ENCODE measurements around the gene KLF11. TPM values are rescaled to one million over a fixed set of nuclear protein-coding genes. Genes with fewer than 3 reads are reported as not detected.

Gene KLF11
- polyA plus RNA-seq, 3 donors = 21.6 to 24.6 (median 23.5) TPM

DNA sequence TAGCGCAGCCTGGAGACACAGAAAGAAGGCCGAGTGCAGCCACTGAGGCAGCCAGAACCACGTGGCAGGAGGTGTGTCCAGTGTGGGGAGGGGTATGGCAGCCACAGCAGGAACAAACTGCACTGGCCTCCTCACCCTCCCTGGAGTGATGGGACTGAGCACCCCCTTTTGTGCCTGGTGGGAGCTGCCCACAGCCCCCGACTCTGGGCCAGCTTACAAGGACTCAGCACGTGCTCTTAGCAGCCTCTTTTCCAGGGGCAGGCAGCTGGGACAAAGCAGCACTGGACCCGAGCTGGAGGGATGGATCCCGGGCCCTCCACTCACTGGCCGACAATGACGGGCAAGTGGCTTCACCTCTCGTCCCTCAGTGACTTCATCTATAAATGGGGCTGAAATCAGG lies 5.2 kb upstream of the KLF11 start:
- DNase-seq = no peak

DNA sequence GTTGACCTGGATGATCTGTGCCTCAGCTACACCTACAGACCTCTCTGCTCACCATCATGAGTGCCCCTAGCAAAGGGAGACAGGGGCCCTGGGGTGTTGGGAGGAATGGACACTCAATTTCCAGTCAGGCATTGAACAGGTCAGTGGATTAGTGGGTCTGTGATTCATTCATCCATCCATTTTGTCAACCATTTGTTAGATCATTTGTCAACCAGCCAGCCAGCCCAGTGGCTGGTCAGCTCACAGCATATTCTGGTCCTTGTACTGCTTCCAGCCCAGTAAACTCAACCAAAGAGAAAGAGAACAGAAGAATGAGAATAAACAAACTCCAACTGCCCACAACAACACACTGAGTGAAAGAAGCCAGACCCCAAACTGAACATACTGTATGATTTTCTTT lies 4.6 kb upstream of the KLF11 start:
- DNase-seq = no peak

DNA sequence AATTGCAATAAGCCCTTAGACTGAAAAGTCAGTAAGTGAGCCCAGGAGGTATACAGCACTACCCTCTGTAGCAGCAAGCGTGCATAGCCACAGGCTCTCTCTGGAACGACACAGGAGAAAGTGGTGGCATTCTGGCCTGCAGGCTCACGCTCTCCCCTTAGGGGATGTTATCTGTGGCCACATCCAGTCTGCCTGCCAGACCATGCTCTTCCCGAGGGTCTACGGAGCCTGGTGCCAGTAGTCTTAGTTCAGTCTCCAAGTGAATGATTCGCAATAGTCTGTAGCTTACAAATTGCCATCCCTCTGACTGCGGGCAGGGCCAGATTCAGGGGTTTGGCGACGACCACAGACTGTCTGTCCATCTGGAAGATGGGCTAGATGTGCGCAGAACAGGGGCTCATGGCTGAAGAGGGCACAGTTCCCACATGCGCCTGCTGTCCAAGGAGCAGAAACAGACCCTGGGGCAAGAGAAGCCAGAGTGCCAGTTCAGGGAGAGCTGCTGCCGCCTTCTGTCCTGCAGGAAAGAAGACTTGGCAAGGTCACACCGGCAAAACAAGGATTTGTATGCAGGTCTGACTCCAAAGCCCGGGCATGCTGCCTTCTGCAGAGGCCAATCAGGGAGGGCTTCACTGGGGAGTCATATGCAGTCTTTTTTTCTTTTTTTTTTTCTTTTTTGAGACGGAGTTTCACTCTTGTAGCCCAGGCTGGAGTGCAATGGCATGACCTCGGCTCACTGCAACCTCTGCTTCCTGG lies 3.5 kb upstream of the KLF11 start:
- no peak for DNase-seq

DNA sequence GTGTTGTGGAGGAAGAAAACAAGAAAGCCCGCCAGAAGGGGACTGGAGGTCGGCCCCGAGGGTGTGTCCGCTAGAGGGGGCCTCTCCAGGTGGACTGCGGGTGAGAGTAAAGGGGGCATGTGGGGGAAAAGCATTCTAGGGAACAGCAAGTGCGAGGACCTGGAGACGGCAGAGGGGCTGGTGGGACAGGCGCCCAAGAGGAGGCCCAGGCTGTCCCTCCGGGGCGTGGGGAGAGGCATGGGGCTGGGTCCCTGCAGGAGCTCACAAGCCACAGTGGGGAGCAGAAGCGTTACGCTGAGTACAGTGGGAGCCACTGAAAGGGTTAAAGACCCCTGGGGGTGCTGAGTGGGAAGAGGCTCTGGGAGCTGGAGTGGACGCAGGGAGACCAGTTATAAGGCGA lies 1.6 kb upstream of the KLF11 start:
- no peak for DNase-seq

DNA sequence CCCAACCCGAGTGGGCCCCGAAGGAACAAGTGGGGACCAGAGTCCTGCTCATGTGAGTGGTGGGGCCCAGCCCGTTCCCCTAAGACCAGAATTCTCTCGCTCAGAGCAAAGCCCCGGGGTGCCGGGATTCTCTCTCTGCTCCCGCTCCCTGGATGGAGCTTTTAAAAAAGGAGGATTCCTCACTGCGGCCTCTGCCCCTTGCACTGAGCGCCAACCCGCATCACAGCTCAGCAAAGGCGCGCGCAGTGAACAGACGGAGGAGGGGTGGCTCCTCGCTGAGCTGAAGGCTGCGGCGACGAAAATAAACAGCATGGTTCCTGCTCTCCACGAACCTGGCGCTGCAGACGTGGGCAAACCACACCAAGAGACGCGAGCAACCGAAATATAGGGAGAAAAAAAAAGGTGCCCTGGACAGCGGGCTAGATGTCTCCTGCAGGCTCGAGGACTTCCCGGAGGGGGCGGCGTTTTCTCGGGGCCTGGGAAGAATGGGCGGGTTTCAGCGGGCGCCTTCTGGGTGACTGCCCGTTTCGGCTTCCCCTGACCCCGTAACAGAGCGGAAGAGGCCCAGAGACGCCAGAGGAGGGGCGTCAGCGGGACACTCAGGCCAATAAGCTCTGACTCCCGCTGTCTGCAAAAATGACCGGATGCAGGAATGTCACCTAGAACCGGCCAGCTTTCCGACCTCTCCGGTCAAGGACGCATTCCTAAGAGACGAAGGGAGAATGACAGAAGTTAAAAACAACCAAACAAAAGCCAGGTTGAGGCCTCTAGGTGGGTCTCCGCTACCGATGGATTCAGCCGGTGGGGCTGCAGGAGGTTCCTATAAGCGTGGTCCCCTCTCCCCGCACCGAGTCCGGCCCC lies 819 bp upstream of the KLF11 start:
- peak; percentile 83 for DNase-seq

DNA sequence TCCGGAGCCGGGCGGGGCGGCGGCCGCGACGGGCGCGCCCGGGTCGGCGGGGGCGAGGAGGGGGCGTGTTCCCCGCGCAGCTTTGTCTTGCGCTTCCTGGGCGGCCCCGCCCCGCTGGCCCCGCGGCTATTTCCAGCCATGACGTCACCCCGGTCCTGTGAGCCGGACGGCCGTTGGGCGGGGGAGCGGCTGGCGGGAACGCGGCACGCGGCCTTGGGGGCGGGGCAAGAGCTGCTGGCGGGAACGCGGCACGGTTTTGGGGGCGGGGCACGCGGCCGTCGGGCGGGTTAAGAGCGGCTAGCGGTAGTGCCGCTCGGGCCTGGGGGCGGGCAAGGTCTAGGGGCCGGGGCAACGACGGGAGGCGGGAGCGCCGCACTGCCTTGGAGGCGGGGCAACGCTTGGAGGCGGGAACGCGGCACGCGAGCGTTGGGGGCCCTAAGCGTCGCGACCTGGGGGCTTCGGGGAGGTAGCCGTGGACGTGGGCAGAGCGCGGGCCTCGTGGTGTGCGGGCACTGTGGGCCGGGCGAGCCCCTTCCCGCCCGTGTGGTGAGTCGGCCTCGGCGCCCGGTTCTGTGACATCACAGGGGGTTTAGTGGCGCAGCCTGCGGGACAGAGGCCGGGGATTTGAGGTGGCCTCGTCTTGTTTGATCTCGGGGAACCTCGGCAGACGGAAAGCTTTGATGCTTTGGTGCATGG lies 704 bp downstream of the KLF11 start:
- DNase-seq = peak; percentile 93

DNA sequence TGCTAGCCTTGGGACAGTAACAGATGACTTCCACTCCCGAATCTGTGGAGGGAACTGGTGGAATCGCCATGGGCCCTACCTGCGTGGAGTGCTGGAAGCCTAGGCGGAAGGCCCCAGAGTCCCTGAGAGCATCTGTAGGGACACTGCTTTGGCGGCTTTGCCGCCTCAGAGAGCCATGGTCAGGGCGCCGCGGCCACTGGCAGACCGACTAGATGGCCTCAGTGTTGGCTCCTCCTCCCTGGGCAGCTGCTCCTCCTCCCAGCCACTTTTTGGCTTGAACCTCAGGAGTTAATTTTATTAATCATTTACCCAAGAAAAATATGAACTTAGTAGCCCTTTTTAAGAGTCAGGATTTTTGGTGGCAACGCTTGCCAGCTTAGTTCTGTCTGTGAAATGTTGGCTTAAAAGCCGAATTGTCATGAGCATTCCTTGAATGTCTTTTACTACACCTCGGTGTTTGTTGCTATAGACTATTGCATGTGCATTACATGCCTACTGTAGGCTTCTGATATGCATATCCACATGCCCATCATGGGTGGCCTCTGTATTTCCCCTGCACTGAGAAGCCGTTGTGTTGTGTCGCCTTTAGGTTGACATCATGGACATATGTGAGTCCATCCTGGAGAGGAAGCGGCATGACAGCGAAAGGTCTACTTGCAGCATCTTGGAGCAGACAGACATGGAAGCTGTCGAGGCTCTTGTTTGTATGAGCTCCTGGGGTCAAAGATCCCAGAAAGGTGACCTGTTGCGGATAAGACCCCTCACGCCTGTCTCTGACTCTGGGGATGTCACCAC lies 2.4 kb downstream of the KLF11 start:
- DNase-seq = no peak

DNA sequence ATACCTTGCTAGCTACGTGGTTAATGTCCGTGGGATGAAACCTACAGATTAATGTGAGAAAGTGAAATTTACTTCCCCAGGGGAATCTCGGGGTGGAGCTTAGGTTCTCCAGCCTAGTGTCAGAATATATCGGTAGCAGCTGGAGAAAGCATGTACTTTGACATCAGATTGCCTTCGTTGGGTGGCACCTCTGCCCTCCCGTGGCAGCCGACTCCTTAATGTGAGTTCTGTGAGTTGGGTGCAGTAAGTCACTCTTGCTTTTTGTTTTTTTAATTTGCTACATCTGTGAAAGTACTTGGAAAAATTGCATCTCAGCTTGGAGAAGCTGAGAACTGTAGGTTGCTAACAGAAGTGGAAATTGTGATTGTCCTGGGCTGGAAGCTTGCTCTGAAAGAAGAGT lies 3.6 kb downstream of the KLF11 start:
- no peak for DNase-seq

DNA sequence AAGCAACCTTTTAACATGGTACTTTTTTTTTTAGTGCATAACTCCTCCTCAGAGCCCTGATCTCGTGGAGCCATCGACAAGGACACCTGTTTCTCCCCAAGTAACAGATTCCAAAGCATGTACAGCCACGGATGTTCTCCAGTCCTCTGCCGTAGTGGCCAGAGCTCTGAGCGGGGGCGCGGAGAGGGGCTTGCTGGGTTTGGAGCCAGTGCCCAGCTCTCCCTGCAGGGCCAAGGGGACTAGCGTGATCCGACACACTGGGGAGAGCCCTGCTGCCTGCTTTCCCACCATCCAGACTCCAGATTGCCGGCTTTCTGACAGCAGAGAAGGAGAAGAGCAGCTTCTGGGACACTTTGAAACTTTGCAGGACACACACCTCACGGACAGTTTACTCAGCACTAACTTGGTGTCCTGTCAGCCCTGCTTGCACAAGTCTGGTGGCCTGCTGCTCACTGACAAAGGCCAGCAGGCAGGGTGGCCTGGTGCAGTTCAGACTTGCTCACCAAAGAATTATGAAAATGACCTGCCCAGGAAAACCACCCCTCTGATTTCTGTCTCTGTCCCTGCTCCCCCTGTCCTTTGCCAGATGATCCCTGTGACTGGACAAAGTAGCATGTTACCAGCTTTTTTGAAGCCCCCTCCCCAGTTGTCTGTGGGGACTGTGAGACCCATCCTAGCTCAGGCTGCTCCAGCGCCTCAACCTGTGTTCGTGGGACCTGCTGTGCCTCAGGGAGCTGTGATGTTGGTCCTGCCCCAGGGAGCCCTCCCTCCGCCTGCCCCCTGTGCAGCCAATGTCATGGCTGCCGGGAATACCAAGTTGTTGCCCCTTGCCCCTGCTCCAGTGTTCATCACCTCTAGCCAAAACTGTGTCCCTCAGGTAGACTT lies 4.5 kb downstream of the KLF11 start:
- DNase-seq = no peak

DNA sequence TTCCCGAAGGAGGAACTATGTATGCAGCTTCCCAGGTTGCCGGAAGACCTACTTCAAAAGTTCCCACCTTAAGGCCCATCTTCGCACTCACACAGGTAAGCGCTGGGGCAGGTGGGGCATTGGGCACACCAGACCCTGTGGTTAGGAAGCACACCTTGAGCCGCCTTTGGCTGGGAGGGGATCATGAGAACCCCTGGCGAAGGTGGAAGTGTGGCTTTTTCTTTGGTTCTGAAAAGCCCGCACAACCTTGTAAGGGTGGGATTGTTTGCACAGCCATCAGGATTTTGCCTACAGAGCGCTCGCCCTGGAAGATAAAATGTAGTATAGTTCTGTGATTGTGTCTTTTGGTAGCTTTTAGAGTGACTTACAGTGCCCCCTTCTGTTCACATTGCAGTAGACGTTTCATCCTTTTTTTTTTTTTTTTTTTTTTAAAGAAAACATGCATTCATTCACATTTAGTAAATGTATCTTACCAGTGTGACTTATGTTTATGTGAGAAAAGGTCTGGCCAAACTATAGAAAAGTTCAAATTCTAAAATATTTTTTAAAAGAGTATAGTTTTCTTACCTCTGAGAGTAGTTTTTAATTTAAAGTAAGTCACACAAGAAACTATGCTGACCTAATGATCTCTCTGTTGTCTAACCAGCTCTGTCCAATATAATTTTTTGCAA lies 5.3 kb downstream of the KLF11 start:
- DNase-seq = peak; percentile 59

DNA sequence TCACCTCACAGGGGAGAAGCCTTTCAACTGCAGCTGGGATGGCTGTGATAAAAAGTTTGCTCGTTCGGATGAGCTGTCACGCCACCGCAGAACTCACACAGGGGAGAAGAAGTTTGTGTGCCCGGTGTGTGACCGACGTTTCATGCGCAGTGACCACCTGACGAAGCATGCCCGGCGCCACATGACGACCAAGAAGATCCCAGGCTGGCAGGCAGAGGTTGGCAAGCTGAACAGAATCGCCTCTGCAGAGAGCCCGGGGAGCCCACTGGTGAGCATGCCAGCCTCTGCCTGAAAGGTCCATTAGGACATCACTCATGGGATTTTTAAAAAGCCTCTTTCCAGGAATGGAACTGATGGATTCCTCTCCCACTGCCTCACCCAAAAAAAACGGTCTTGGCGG lies 8.9 kb downstream of the KLF11 start:
- DNase-seq = no peak

DNA sequence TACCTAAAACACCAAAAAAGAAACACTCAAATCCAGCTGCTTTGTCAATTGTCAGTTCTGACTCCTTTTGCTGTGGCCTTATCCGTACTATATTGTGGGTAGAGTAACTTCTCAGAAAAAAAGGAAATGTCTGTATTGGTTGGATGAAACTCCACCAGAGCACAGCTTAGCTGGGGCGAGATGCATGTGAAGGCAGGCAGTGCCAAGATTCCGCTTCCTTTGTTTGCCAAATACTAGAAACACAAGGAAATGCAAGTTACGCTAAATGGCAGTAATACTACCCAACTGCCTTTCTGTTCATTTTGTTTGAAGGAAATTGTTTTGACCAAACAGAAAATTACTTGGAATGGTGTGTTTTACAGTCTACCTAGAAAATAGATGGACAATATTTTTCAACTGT lies 10.0 kb downstream of the KLF11 start:
- DNase-seq = no peak

DNA sequence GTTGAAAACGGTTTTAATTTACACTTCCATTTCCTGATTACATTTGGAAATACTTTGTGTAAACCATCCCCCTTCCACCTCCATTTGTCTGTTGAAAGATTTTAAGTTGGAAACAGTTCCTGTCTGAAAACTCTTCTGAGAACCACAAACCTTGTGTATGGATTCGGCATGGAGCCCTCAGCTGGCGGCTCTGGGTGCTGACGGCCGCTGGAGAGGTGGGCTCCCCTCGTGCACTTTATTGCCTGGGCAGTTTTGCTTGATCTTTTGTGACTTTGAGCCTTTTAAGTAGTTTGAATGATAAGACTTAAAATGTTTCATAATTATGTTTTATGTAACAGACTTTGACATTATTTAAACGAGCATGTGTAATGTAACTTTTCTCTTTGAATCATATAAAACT lies 11.1 kb downstream of the KLF11 start:
- no peak for DNase-seq

DNA sequence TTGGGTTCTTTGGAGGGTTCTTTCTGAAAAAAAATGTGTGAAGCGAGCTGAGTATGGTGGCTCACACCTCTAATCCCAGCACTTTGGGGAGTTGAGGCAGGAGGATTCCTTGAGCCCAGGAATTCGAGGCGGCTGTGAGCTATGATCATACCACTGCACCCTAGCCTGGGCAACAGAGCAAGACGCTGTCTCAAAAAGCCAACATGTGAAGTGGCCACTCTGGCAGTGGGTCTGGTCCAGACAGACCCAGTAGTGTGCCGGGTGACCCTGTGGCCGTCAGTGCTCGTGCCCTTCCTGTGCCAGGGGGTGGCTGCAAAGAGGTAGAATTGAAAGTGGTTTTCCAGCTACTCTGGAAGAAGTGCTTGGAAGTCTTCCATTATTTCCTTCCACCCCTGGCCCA lies 11.6 kb downstream of the KLF11 start:
- DNase-seq = no peak

DNA sequence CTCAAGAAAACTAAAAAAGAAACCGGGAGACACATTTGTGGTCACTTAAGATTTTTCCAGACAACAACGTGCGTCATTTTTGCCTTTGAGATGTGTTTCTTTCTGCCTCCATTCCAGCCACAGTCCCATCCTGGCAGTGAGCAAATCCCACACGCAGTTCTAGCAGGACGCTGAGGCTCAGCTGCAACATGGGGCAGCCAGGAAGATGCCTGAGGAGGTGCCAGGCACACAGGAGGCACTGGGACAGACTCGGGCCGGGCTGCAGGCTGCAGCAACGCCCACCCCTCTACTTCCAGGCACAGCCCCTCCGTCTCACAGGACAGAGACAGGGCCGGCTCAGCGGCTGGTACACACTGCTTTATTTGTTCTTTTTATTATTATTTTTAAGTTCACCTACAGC lies 13.1 kb downstream of the KLF11 start:
- DNase-seq = no peak

DNA sequence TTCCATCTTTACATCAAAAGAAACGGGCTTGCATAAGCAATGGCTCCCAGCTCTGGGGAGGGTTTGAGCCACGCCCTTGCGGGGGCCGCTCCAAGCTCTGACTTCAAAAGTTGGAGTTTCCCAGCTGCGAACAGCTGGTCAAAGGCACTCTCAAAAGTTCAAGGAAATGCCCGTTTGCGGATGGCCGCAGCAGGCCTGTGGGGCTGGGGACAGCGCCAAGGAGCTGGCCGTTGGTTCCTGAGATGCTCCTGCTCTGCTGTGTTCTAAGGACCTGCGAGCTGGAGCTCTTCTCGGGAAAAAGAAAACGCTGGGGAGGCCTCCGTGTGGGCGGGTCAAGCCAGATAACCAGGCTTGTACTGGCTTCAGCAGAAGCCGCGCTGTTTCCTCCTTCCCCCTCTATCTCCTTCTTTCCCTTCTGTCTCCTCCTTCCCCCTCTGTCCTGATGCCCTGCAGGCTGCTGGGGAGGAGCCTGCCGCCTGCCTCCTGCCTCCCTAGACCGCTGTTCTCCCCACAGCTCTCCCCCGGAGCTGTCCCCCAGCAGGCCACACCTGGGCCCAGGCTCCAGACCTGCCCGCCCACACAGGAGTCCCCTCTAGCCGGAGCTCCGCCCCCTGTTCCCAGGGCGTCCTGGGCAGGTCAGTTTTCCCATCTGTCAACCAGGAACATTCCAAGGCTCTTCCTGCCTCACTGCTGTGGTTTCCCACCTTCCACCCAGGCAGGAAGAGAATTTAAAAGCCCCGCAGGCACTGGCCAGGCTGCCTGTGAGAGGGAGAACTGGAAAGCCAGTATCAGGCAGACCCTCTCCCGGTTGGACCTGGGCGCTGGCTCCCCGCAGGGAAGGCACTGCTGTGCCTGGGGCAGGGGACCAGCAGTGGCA lies 14.1 kb downstream of the KLF11 start:
- peak; percentile 88 for DNase-seq

DNA sequence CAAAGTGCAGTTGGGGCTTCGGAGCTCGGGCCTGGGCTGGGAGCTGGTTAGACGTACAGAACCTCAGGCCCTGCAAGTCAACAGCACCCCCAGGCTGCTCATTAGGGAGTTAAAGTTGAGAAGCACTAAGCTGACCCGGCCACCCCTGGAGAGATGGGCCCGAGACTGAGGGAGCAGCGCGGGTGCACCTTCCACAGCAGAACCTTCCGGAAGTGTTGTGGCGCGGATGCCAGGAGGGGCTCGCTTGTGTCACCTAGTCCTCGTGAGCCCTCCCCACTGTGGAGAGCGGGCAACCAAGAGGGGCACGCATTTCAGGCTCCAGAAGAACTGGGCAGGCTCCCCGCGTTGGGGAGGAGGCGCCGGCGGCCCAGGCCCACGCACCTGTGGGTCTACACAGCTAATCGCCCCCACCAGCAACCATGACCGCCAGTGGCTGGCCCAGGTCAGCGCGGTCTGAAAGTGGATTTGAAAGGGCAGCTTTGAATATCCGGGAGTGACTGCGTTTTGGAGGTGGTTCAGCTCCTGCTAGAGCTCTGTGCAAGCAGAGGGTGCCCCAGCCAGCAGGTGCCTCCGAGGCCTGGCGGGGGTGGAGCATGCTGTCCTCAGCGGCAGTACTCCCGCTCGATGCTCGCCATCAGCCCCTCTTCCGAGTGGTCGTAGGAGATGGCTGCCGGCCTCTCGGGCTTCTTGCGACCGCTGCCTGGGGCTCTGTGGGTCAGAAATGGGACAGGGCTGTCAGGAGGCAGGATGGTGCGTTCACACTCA lies 15.1 kb downstream of the KLF11 start:
- no peak for DNase-seq

DNA sequence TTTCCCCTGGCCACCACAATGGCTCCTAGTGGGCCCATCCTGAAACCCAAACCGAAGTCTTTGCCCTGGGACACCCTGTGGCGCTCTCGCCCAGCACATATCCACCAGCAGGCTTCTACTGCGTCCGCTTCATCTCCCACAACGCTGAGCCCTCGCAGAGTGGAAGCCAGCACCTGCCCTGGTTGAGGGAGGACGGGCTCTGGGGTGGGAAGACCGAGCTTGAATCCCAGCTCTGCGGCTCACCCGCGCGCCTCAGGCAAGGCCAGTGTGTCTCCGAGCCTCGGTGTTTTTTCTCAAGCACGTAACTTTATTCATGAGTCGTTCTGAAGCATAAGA lies 15.6 kb downstream of the KLF11 start:
- no peak for DNase-seq

All from renal pelvis (tissue), 4 donors.